PFSK-1 (cell line): ENCODE data around the gene TMEM185B.

Source experiments
- FOXP2 ChIP-seq: optimal IDR thresholded peaks from 2 replicates; pipeline ENCODE3; 2011; ENCODE audit warnings: borderline replicate concordance, control low read depth, inconsistent platforms; ENCODE audit not compliant: insufficient read depth; ENCODE audit errors: extremely low read length, extremely low read depth
- POLR2AphosphoS5 ChIP-seq: IDR thresholded peaks from 2 replicates; pipeline ENCODE4 v1.6.1; 2012; ENCODE audit warnings: low read depth, mild to moderate bottlenecking, control low read depth, low read length, moderate library complexity
- REST ChIP-seq, 2 experiments: IDR thresholded peaks; 2 replicates each; pipeline versions ENCODE4 v1.6.1 to v1.8.0; 2011 to 2012; ENCODE audit warnings: low read depth in 2 of 2, low read length in 2 of 2, control low read depth in 1 of 2, inconsistent platforms in 1 of 2, mild to moderate bottlenecking in 1 of 2, moderate library complexity in 1 of 2; ENCODE audit not compliant: insufficient read depth in 1 of 2
- SIN3A ChIP-seq: IDR thresholded peaks from 2 replicates; pipeline ENCODE4 v1.6.1; 2012; ENCODE audit warnings: mild to moderate bottlenecking, low read length, moderate library complexity, borderline replicate concordance; ENCODE audit not compliant: insufficient read depth
- TAF1 ChIP-seq: IDR thresholded peaks from 2 replicates; pipeline ENCODE4 v1.6.1; 2012; ENCODE audit warnings: low read length, control low read depth, borderline replicate concordance; ENCODE audit not compliant: insufficient read depth

The TMEM185B gene

GRCh38 chr2:120261387-120262006 lies 38.3 kb upstream of the TMEM185B start:
- TF ChIP-seq POLR2AphosphoS5, result no peak
- TF ChIP-seq REST (IDR thresholded peaks at IDR 0.05; ENCODE audit: insufficient read depth in 1 of 2, low read depth in 2 of 2, low read length in 2 of 2), result no peak
- TF ChIP-seq TAF1, result no peak
- no peak for TF ChIP-seq SIN3A
- no peak for TF ChIP-seq FOXP2

- TF ChIP-seq TAF1 (no peak), SIN3A (no peak), REST (IDR thresholded peaks at IDR 0.05; ENCODE audit: insufficient read depth in 1 of 2, low read depth in 2 of 2, low read length in 2 of 2) (no peak), FOXP2 (no peak), POLR2AphosphoS5 (no peak)
Measured at GRCh38 chr2:120260736-120261135, 37.5 kb upstream of the TMEM185B start.

GRCh38 chr2:120258196-120258595 lies 35.0 kb upstream of the TMEM185B start:
- TF ChIP-seq FOXP2 (no peak), SIN3A (no peak), REST (IDR thresholded peaks at IDR 0.05; ENCODE audit: insufficient read depth in 1 of 2, low read depth in 2 of 2, low read length in 2 of 2) (no peak), POLR2AphosphoS5 (no peak), TAF1 (no peak)

- TF ChIP-seq FOXP2, result no peak
- no peak for TF ChIP-seq REST (IDR thresholded peaks at IDR 0.05; ENCODE audit: insufficient read depth in 1 of 2, low read depth in 2 of 2, low read length in 2 of 2)
- TF ChIP-seq TAF1, result no peak
- no peak for TF ChIP-seq SIN3A
Measured at GRCh38 chr2:120257522-120257921, 34.3 kb upstream of the TMEM185B start.

GRCh38 chr2:120256651-120257000 lies 33.4 kb upstream of the TMEM185B start:
- TF ChIP-seq POLR2AphosphoS5, result no peak
- no peak for TF ChIP-seq SIN3A
- TF ChIP-seq FOXP2, result no peak
- no peak for TF ChIP-seq TAF1
- TF ChIP-seq REST (IDR thresholded peaks at IDR 0.05; ENCODE audit: insufficient read depth in 1 of 2, low read depth in 2 of 2, low read length in 2 of 2), result no peak
